HG03135 (cell line): ENCODE results near the gene SUSD1.

Experiments used
- ATAC-seq: cut with Tn5 transposase; IDR thresholded peaks from one replicate; pipeline ENCODE4 v1.9.1; 2021; ENCODE audit warnings: mild to moderate bottlenecking, moderate library complexity; ENCODE audit not compliant: unreplicated experiment

Gene SUSD1

DNA sequence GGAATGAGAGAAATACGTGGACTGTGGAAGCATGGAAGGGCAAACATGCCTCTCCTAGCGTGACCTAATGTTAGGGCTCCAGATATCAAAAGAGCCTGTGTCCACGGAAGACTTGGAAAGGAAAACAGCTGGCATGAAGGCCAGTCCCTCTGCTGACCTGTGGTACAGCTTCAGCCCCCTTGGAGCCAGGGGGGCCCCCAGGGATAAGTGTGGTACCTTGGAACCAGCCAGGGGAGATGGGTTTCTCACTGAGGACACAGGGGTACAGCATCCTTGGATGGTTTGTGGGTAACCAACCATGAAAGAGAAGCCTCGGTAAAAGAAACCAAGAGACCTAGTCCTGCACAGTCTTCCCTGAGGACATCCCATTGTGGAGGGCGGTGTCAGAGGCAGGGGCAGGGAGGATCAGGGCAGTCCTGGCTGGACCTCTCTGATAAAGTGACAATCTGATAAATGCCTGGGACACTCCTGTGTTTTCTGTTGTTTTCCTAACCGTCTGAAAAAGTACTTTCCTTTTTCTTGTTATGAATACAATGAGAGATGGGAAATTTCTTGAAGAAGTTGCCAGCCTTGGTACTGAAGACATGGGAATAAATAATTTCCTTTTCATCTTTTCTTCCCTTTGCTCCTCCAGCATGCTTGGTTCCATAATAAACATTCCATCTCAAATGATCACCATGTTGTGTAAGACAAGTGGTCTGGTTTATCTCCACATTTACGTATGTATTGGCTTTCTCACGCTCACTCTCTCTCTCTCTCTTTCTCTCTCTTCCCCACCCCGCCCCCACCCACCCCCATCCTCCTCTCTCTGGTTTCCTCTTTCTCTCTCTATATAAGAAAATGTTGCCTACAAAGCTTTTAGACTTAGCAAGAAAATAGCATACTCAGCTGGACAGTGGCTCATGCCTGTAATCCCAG is 102.1 kb downstream of the SUSD1 start:
- ATAC-seq: no peak

DNA sequence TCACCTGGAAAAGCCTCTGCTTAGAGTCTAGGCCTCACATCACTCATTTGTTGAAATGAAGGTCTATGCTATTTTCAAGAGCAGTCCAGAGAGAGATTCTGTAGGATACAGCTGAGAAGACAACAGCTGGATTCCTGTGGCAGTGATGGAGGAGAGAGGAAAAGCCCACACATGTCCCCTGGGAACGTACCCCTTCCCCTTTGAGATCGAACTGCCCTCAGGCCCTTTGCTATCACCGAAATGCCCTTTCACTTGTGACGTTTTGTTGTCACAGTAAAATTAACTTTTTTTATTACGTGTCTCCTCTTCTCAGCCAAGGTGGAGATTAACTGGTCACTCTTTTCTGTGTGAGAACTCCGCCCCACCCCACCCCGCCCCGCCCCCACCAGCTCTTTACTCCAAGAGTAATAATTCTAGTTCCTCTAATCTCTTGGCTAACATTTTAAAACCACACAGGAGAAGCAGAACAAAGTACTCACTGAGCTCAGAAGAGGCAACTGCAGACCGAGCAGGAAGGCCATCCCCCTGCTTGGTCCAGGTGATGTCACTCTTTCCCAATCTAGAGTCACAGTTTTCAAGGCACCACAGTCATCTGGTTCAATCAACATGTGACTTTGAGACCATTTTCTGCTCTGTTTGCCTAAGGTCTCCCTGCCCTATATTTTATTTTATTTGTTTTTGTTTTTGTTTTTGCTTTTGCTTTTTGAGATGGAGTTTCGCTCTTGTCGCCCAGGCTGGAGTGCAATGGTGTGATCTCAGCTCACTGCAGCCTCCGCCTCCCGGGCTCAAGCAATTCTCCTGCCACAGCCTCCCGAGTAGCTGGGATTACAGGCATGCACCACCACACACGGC is 105.6 kb downstream of the SUSD1 start:
- ATAC-seq: no peak

DNA sequence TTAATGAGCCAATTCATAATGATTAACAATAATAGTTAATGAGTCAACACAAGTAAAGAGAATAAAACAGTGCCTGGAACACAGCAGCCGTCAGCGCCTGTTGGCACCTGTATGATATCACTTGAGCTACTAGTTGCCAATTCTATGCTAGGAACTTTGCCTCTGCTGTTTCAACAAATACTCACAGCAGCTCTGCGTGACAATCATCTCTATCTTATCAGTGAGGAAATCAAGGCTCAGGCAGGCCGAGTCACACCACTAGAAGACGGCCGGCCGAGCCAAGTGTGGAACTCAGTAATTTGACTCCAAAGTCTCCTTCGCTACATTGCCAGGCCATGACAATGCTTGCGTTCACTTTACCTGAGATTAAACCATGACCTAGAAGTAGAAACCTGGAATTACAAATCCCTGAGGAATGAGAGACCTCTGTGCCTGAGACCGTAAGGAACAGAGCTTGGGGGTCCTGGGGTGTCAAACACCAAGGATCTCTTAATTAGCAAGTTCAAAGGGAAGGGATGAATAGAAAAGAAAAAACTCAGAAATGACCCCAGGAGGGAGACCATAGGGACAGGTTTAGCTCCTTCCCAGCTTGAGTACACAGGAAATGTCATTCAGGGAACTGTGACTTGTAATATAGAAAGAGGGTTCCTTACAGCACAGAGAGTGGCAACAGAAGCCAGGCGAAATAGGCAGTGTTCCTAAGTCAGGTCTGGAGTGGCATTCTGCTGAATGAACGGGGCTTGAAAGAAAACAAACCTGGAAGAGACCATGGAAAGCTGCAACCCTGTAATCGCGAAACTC is 109.1 kb downstream of the SUSD1 start:
- no peak for ATAC-seq

DNA sequence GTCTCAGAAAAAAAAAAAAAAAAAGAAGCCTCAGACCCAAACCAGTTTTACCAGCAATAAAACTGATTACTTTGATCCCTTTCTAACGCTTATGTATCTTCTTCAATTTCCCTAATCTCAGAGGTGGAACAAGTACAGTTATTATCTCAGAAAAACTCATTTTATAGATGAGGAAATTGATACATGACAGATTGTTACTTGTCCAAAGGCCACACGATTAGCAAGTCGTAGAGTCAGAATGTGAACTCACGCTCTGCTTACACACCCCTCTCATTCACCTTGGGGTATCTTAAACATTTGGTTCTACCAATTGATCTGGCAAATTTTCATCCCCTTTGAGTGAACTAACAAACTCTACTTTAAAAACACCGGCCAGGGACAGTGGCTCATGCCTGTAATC is 110.2 kb downstream of the SUSD1 start:
- ATAC-seq: no peak

DNA sequence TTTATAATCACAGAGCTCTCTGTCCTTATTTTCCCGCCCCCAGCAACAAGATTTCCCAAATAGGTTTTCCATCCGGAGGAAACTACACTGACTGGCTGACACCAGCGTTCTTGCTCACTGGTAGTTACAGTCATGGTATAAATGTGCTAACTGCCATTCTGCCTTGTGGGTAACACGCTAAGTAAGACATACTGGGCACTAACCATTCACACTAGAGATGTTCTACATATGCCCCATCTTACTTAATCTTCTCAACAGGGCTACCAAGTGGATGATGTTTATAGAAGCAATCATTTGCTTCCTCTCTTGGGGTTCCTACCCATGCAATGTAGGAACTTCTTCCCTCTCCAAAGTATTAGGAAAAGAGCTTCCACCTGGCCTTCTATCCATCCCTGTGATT is 111.5 kb downstream of the SUSD1 start:
- no peak for ATAC-seq

DNA sequence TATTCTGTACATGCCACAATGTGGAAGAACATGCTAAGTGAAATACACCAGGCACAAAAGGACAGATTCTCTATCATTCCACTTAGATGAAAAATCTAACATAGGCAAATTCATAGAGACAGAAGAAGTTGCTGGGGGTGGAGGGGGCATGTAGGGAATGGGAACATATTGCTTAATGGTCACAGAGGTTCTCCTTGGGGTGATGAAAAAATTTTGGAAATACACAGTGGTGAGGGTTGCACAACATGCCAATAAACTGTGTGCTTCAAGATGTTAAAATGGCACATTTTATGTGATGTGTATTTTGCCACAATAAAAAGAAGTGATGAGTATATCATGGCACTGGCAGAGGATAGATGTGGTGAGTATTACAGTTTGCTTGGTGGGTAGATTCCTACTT is 111.9 kb downstream of the SUSD1 start:
- ATAC-seq: no peak

DNA sequence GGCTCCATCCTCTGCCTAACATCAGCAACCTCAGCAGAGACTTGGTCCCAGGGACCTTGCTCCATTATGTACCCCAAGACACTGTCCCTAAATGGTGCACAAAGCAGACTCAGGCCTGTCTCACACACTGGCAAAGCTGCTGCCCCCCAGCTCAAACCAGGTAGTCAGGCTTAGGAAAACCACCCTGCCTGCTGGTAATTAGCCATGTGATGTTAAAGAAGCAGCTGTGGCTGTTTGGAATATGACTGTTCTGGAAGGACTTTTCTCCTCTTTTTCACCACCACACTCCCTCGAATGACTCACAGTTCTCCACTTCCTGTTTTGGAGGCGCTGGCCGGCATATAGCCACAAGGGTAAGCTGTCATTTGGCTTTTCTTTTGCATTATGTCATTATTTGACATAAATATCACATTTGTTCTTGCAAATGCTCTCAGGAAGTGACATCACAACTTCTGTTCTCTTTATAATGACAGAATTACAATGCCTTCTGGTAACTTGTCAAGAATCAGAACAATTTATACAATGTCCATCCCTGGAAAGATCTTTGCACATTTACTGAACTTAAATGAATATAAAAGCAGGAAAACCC is 113.9 kb downstream of the SUSD1 start:
- ATAC-seq: peak; percentile 86

DNA sequence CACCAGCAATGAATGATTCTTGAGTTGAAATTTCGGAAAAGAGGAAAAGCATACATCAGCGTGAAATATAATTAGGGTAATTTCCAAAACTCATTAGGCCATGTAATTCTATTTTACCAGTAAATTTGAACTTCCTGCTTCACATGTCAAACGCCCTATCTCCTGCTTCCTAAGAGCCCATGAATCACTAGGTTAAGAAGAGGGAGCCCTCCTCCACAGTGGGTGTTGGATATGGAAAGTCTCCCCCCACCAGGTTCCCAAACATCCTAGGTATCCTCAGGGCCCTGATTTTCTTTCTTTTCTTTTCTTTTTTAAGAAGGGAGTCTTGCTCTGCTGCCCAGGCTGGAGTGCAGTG is 115.2 kb downstream of the SUSD1 start:
- ATAC-seq: no peak

DNA sequence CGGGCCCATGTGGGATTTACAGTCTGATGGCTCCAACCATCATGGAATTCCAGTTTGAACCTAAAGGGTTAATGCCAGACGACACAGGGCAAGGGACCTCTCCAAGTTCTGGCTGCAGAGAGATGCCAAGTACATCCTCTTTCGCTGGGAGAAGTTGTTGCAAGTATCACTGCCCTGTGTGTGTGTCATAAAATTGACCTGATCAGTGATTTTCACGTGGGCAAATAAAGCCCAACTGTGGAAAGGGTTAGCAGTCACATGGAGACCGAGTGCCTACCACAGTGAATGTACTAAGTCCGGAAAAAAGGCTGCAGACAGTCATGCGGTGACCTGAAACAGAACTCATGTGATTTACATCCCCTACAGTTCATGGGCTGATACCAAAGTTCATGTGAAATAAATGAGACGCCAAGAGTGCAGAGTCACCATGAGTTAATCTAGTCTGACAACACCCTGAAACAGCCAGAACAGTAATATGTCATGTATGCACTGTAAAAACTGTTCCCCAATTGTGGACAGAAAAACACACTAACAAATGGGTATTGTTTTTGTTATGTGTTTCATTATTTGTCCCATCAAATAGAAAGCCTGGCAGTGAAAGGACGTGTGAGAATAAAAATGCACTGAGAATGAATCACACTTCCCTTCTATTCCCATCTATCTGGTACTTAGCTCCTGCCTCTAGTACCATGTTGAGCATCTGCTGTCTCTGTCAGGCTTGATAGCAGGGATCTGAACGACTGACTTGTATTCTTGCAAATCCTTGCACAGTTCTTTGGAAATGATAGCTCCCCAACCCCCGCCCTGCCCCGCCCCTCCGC is 115.7 kb downstream of the SUSD1 start:
- no peak for ATAC-seq

DNA sequence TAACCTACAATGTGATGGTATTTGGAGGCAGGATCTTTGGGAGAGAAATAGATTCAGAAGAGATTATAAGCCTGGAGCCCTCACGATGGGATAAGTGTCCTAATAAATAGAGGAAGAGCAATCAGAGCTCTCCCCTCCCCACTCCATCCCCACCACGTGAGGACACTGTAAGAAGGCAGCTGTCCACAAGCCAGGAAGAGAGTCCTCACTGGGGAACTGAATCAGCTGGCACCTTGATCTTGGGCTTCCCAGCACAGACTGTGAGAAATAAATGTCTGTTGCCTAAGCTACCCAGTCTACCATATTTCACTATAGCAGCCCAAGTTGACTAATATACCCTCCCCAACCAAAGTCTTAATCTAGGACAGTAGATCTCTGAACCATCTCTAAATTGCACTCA is 118.1 kb downstream of the SUSD1 start:
- no peak for ATAC-seq

DNA sequence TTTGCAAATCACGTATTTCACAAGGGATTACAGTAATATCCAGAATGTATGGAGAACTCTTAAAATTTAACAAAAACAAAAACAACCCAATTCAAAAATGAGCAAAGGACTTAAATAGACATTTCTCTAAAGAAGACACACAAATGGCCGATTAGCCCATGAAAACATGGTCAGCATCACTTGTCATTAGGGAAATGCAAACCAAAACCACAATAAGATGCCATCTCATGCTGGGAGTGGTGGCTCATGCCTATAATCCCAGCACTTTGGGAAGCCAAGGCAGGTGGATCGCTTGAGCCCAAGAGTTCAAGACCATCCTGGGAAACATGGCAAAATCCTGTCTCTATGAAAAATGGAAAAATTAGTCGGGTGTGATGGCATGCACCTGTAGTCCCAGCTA is 120.2 kb downstream of the SUSD1 start:
- no peak for ATAC-seq

DNA sequence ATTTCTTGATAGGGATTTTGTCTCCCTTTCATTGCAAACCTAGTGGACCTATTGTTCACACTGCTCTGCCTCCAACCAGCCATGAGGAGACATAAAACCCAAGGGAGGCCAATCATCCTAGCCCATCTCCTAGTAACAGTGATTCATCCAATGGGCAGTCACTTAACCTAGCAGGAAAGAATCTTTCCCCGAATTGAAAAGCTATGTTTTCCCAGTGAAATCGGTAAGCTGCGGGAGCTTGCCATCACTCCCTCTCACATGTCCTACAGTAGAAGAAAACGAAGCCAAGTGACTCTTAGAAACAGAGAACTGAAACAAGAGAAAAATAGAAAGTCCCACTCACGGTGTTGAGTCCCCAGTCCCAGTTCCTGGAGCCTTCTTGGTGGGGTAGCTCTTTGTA is 123.3 kb downstream of the SUSD1 start:
- no peak for ATAC-seq

DNA sequence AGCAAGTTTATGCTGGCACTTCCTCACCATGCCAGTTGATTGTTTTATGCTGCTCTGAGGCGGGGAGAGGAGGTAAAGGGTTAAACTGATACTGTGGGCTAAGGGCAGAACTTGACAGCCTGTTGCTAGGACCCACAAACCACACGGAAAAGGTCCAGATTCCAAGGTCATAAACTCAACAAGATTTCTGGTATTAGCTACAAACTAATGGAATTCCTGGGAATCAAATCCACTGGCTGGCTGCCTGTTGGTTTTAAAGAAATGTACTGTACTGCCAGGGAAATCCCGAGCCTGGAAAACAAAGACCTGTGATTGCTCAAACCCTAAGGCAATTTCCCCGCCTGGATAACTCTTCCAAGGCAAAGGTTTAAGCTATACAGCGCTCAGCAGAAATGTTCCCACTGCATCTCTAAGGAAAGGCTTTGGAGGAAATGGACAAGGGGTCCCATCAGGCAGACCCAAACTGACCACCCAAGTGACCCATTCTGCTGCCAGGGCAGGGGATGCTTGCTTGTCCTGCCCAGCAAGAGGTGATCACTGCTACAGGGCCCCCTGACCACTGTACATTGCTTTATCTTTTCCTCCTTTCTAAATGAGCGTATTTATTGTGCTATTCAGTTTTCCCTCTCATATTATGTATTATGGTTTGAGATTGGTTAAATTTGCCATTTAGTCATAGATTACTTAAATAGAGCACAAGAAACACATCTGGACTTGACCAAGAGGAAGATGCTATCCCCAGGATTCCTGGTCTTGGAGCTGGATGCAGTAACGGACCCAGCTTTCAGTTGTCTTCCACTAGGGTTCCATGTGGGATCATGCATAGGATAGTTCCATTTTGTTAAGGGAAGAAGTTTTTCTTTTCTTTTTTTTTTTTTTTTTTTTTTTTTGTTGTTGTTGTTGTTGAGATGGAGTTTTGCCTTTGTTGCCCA is 124.3 kb downstream of the SUSD1 start:
- no peak for ATAC-seq

DNA sequence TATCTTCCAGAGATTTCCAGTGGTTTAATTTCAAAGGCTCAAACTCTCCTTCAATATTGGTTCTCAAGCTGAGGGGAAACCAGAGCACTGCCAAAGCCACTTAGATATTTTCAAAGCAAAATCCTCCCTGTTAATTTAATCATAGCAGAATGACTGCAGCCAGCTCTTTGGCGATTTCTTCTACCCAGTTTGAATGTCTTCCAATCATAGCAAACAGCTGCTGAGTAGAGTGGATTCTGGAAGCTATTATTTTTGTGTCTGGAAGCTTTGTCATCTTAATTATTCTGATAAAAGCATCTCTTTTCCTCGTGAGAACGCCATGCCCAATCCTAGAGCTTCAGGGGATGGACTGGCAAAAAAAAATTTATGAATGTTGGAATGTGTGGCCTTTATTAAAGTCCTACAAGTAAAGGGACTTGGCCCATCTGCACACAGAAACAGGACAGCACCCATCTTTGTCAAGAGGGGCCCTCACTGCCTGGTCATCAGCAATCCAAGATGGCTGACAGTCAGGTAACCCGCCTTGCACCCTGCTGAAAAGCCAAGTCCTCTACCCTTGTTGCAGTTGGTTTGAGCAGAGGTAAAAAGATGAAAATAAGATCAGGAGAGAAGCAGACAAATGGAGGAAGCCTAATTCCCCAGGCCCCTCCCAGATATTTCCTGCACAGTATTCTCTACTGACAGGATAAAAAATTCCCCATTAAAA is 125.1 kb downstream of the SUSD1 start:
- no peak for ATAC-seq

DNA sequence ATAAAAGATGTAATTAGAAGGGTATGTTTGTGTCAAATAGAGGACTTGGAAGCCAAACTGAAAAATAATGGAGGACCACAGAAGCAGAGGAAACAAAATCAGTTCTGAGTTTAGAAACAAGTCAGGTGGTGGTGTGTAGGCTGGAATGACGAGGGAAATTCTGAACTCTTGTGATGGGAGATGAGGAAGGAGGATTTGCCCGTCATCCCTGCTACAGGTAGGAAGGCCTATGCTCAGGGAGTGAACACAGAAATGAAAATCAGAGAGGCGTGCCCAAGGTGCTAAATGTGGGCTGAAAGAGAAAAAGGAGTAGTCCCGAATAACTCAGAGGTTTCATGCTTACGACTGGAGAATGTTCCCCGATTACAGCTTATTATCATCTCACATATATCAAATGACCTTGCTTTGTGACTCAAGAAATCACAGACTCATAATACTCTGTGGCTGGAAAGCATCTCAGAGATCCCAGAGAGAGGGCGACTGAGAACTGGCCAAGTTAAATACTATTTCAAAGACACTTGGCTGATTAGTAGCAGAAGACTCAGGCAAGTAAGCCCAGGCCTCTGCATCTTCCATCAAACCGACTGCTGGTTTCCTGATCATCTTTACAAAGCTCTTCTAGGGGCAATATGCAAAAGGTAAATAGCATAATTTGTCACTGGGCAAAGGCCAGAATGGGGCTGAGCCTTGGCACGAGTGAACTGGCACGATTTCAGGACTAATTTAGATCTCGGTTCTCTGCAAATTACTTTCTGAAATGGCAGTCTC is 126.0 kb downstream of the SUSD1 start:
- no peak for ATAC-seq

DNA sequence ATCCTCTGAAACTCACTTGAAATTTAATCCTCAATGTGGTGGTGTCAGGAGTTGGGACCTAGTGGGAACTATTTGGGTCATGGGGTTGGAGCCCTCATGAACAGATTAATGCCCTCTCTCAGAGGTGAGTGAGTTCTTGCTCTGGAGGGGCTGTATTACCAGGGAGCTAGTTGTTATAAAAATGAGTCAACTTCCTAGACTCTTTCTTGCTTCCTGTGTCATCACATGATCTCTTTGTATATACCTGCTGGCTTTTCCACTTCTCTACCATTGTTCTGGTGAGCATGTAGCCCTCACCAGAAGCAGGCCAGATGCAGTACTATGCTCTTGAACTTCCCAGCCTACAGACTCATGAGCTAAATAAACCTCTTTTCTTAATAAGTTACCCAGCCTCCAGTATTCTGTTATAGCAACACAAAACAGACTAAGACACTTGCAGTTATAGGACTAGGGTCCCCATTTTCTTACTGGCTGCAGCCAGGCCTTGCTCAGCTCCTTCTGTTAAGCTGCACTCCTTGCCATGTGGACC is 127.5 kb downstream of the SUSD1 start:
- ATAC-seq: no peak

DNA sequence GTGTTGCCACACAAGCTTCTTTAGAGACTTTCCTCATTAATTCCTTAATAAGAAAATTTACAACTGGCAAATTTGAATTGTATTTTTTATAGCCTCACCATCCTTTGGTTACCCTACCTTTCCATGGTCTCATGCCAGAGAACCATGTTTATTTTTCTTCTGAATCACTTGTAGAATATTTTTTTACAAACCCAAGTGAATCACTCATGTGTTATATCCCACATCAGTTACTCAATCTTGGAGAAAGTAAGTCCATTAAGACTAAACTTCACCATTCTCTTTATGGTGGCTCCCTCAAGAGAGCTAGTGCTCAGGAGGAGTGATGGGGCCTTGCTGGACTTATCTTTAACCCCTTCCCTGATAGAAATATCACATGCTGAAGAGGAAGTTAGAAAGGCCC is 128.9 kb downstream of the SUSD1 start:
- ATAC-seq: no peak
